Ishikawa (cell line): ENCODE results near the gene HTR1D.
A peak's percentile ranks its signal among the peaks of the same experiment; 100 is the strongest.

ENCODE experiments used
- CEBPB ChIP-seq: IDR thresholded peaks from 2 replicates; pipeline ENCODE4 v1.6.1; 2012
- CREB1 ChIP-seq: IDR thresholded peaks from 2 replicates; pipeline ENCODE4 v1.6.1; 2012; ENCODE audit warnings: low read depth
- EGR1 ChIP-seq: IDR thresholded peaks from 2 replicates; pipeline ENCODE4 v1.6.1; 2012
- EP300 ChIP-seq: IDR thresholded peaks from 2 replicates; pipeline ENCODE4 v1.6.1; 2012; ENCODE audit warnings: borderline replicate concordance
- FOXM1 ChIP-seq: IDR thresholded peaks from 2 replicates; pipeline ENCODE4 v1.6.1; 2012; ENCODE audit warnings: low read depth, borderline replicate concordance
- NFIC ChIP-seq: IDR thresholded peaks from 2 replicates; pipeline ENCODE4 v1.6.1; 2012
- RAD21 ChIP-seq: IDR thresholded peaks from 2 replicates; pipeline ENCODE4 v1.6.1; 2012; ENCODE audit warnings: low read depth
- TAF1 ChIP-seq: IDR thresholded peaks from 2 replicates; pipeline ENCODE4 v1.6.1; 2012; ENCODE audit warnings: low read depth, mild to moderate bottlenecking
- TCF12 ChIP-seq: IDR thresholded peaks from 2 replicates; pipeline ENCODE4 v1.6.1; 2012; ENCODE audit warnings: low read depth
- TEAD4 ChIP-seq: IDR thresholded peaks from 2 replicates; pipeline ENCODE4 v1.6.1; 2012
- YY1 ChIP-seq: IDR thresholded peaks from 2 replicates; pipeline ENCODE4 v1.6.1; 2012; ENCODE audit warnings: low read depth
- ZBTB7A ChIP-seq: IDR thresholded peaks from 2 replicates; pipeline ENCODE4 v1.6.1; 2012; ENCODE audit warnings: low read depth
- TF ChIP-seq, protein P1 (sequence below): IDR thresholded peaks from 2 replicates; pipeline ENCODE4 v1.6.1; 2012
- TF ChIP-seq, protein P2 (sequence below): IDR thresholded peaks from 2 replicates; pipeline ENCODE4 v1.6.1; 2012; ENCODE audit warnings: low read depth, mild to moderate bottlenecking
- TF ChIP-seq, protein P3 (sequence below): IDR thresholded peaks from 2 replicates; pipeline ENCODE4 v1.6.1; 2012

The HTR1D gene

DNA sequence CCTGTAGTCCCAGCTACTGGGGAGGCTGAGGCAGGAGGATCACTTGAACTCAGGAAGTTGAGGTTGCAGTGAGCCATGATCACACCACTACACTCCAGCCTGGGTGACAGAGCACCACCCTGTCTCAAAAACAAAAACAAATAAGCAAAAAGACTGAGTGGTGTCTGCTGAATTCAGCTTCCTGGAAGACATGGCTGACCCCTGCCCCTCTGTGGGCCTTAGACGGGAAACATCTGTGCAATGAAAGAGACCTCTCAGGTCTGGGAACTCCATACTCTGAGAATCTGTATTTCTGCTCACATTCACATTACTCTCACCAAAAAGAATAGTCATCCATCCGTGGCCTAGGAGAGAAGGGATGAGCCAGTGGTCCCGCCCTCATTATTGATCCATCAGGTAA is 2.0 kb downstream of the HTR1D start:
- no peak for TF ChIP-seq FOXM1
- no peak for TF ChIP-seq TAF1
- no peak for TF ChIP-seq CREB1
- no peak for TF ChIP-seq EP300
- TF ChIP-seq TEAD4: no peak
- TF ChIP-seq CEBPB: no peak
- TF ChIP-seq RAD21: no peak
- TF ChIP-seq ZBTB7A: no peak
- TF ChIP-seq, protein P1, sequence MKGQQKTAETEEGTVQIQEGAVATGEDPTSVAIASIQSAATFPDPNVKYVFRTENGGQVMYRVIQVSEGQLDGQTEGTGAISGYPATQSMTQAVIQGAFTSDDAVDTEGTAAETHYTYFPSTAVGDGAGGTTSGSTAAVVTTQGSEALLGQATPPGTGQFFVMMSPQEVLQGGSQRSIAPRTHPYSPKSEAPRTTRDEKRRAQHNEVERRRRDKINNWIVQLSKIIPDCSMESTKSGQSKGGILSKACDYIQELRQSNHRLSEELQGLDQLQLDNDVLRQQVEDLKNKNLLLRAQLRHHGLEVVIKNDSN: no peak
- TF ChIP-seq, protein P2, sequence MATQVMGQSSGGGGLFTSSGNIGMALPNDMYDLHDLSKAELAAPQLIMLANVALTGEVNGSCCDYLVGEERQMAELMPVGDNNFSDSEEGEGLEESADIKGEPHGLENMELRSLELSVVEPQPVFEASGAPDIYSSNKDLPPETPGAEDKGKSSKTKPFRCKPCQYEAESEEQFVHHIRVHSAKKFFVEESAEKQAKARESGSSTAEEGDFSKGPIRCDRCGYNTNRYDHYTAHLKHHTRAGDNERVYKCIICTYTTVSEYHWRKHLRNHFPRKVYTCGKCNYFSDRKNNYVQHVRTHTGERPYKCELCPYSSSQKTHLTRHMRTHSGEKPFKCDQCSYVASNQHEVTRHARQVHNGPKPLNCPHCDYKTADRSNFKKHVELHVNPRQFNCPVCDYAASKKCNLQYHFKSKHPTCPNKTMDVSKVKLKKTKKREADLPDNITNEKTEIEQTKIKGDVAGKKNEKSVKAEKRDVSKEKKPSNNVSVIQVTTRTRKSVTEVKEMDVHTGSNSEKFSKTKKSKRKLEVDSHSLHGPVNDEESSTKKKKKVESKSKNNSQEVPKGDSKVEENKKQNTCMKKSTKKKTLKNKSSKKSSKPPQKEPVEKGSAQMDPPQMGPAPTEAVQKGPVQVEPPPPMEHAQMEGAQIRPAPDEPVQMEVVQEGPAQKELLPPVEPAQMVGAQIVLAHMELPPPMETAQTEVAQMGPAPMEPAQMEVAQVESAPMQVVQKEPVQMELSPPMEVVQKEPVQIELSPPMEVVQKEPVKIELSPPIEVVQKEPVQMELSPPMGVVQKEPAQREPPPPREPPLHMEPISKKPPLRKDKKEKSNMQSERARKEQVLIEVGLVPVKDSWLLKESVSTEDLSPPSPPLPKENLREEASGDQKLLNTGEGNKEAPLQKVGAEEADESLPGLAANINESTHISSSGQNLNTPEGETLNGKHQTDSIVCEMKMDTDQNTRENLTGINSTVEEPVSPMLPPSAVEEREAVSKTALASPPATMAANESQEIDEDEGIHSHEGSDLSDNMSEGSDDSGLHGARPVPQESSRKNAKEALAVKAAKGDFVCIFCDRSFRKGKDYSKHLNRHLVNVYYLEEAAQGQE: no peak
- TF ChIP-seq, protein P3, sequence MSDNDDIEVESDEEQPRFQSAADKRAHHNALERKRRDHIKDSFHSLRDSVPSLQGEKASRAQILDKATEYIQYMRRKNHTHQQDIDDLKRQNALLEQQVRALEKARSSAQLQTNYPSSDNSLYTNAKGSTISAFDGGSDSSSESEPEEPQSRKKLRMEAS: no peak
- TF ChIP-seq TCF12: no peak
- no peak for TF ChIP-seq NFIC
- TF ChIP-seq EGR1: no peak

DNA sequence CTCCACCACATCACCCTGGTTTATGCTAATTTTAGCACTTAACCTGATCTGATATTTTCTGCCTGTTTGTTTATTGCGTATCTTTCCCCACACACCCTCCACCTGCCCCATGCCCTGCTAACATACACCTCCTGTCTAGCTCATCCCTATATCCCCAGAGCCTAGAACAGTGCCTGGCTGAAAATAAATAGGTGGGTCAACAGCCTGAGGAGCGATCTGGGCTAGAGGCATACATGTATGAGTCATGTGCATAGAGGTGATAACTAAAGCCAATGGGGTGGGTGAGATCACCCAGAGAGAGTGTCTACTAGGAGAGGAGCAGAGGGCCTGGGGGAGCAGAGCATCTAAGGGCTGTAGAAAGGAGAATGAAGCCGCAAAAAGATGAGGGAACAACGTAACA is 2.7 kb downstream of the HTR1D start:
- TF ChIP-seq TCF12: no peak
- TF ChIP-seq TAF1: no peak
- TF ChIP-seq NFIC: no peak
- TF ChIP-seq, protein P3: no peak
- no peak for TF ChIP-seq YY1
- no peak for TF ChIP-seq TEAD4
- TF ChIP-seq CEBPB: no peak
- TF ChIP-seq, protein P1: no peak
- no peak for TF ChIP-seq EGR1
- TF ChIP-seq FOXM1: no peak
- TF ChIP-seq ZBTB7A: no peak
- no peak for TF ChIP-seq RAD21

DNA sequence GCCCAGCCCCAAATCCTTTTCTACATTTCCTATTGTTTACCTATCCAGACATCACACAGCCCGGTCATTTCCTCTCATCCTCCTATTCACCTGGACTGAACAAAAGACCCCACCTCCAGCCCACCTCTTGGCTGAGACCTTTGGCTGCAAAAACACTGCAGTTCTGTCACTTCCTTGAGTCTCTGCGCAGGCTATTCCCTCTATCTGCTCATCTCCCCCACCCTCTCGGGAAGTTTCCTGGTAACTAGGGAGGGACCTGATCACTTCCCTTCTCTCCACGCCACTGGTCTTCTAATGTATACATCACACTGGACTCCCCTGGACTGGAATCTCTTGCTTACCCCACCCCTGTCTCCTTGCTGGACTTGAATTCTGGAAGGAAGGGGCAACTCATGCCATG is 5.3 kb downstream of the HTR1D start:
- TF ChIP-seq YY1 (no peak), FOXM1 (no peak), ZBTB7A (no peak), RAD21 (no peak), CREB1 (no peak), EP300 (no peak), TCF12 (no peak), NFIC (no peak), EGR1 (no peak), CEBPB (no peak), TEAD4 (no peak), TAF1 (no peak)
- TF ChIP-seq, protein P3: no peak
- TF ChIP-seq, protein P2: no peak
- TF ChIP-seq, protein P1: no peak

DNA sequence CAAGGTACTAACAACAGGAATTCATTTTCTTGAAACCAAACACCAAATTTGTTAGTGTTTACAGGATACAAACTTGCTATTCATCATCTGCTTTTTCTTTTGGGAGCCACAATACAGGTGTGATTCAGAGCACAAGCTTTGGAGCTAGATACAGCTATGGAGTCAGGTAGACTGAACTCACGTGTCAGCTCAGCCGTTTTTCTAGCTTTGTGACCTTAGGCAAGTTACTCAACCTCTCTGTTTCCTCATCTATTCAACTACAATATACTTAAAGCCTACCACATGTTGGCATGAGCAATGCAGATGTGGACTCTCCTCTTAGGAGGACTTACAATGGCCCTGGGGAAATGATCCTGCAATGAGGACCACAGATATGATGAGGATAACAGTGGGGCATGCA is 6.3 kb downstream of the HTR1D start:
- TF ChIP-seq CEBPB (no peak), EGR1 (no peak), YY1 (no peak), TCF12 (no peak), TEAD4 (no peak), ZBTB7A (no peak), EP300 (no peak)

DNA sequence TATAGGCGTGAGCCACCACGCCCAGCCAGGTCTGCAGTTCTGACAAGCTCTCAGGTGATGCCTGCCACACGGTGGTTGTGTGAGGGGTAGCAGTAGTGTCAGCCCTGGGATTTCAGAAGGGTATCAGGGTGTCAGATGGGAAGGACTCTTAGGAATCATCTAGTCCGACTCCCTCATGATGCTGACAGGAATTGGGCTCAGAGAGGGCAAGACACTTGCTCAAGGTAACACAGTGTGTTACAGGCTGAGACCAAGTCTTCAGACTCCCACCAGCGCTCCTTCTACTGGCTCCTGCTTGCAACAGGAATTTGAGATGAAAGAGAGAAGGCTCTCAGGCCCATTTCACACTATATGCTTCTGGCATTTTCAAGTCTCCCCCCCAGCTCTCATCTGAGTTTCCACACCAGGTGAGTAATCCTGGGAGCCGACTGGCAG is 6.9 kb downstream of the HTR1D start:
- TF ChIP-seq RAD21: peak; percentile 37; the same call in 1 of the 2 replicates
- TF ChIP-seq, protein P1: no peak

DNA sequence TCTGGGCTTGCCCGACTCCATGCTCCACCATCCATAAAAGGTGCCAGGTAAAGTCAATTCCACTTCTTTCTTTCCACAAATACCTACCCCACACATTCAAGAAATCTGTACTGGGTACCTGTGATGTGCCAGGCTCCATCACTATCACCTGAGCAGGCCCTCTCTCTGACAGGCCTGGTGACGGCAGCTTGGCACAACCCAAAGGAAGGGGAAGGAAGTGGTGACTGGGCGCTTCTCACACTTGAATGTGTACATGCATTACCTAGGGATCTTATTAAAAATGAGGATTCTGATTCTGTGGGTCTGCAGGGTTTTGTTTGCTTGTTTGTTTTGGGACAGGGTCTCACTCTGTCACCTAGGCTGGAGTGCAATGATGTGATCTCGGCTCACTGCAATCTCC is 7.5 kb downstream of the HTR1D start:
- TF ChIP-seq CREB1: no peak
- TF ChIP-seq ZBTB7A: no peak
- no peak for TF ChIP-seq EGR1
- TF ChIP-seq TCF12: no peak
- no peak for TF ChIP-seq CEBPB
- TF ChIP-seq TAF1: no peak
- no peak for TF ChIP-seq FOXM1
- TF ChIP-seq NFIC: no peak
- TF ChIP-seq, protein P2: no peak
- TF ChIP-seq YY1: no peak
- TF ChIP-seq TEAD4: no peak
- TF ChIP-seq EP300: no peak
- TF ChIP-seq, protein P1: no peak
- TF ChIP-seq, protein P3: no peak
- no peak for TF ChIP-seq RAD21
